Cardiac septum (tissue), 1 donor: ENCODE measurements around the gene DDX31. TPM values are rescaled to one million over a fixed set of nuclear protein-coding genes. Genes with fewer than 3 reads are reported as not detected.
"Not testable (repeated sequence)": the region's sequence is repeated elsewhere in the genome, so short reads cannot be mapped to it uniquely, and the experiment has no call there.

Experiments
- DNase-seq: peaks from one replicate; pipeline ENCODE4 v3.0.0-alpha.2; 2020; ENCODE audit warnings: low spot score
- intact Hi-C: fragments of 100-400 bp; cut with DNase I; formaldehyde crosslinking; loops from one replicate; pipeline ENCODE4 v1.14.0; 2022
- total RNA-seq: library from RNA; stranded (reverse); fragmentation: NEBNext Ultra II Directional; extraction: Animal tissue kit (Norgen Biotek cat#: 25700); gene quantifications from one replicate; pipeline ENCODE4 v1.2.1, GENCODE V29; 2021
- donor health status: DM: no; HTN: no; CAD: no.

The DDX31 gene
- total RNA-seq, 1 donor from 2014 or later = 5.7 TPM

DNA sequence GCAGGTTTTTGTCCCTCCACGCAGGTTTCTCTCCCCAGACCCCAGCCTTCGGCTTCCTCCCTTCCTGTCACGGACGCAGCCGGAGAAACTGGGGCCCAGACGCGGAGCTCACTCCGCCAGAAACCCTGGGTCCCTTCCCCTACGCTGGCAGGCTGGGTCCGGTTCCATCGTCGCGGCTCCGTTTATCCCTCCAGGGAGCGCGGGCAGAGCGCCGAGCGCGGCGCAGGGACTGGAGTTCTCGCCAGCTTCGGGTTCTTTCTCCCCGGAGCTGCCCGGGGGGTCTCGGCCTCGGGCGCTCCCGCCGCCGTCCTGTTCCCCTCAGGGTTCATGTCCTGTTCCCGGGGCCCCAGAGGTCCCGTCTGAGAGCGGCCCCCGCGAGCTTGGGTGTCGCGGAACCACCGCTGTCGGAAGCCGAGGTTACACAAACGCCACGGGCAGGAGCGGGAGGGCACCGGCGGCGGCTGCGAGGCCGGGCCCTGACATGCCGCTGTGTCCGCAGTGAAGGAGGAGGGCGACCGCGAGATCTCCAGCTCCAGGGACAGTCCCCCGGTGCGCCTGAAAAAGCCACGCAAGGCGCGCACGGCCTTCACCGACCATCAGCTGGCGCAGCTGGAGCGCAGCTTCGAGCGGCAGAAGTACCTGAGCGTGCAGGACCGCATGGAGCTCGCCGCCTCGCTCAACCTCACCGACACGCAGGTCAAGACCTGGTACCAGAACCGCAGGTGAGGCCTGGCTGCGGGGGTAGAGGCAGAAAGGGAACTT, 82.8 kb downstream of the DDX31 start:
- no peak for DNase-seq
- intact Hi-C loops = no loop called here

DNA sequence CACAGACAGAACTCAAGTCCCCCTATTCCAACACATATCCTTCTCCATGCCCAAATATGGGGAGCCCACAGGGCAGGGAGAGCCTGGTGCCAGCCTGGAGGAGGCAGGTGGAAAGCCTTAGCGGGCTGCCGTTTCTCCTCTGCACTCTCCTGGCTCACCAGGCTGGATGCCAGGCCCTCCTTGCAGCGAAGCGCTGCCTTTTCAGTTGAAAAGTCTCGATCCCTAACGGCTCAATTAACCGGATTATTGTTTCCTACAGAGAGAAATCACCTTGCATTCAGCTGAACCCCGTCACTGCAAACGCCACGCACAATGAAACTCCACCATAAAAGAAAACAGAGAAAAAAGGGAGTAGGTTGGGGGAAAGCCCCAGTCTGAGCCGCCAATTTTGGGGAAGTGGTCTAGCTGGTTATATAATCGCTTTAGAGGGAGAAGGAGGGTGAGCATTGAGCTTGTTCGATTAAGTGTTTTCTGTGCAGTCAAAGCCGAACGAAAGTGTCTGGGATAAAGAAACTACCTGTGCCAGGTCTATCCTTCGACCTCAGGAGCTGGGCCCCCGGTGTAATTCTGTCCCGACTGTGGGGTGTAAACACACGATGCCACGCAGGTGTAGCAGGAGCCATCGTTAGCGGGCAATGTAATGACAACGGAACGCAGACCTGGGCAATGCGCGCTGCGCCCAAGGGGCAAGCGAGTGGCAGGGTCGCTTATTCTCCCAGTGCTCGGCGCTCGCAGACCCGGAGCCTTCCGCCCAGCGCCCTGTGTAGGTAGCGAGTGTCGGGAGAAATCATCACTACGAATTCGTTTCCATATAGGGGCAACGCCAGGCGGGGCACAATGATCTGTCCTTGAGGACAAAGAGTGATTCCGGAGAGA, 83.6 kb downstream of the DDX31 start:
- intact Hi-C loops = no loop called here
- no peak for DNase-seq

DNA sequence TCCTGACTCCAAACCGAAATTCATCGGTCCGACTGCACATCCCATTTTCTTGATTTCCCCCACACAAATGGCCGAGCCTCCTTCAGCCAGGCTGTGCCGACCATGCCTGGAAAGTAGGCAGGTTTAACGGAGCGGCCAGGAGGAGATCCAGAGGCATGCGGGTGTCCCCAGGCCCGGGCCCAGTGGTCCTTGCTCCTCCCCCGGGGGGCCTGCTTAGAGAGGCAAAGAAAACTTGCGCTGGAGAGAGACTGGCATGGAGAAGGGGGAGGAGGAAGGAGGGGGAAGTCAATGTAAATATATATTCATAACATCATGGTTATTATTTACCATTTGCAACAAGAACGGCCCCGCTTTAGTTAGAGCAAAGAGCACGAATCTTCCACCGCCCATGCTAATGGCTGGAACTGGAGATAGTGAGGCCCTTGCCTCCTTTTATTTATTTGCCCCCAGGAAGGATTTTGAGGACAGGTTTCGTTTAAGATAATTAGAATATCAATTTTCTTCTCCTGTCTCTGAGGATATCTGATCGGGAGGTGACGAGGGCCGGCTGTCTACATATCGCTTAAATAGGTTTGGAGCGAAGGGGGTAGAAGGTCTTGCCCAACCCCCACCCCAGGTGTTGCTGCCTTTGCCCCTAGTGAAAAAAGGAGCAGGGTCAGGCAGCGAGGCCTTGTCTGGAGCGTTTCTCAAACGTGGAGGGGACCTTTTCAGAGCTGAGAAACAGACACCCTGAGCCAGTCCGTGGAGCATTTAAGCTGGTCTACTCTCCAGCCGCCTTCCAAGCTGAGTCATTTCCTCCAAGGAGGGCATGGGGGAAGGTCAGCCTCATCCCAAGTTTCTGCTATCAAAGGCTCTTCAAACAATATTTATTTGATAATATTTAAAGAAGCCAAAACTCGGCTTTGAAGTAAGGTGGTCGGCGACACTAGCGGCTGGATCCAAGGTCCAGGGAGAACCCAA, 84.9 kb downstream of the DDX31 start:
- no peak for DNase-seq
- intact Hi-C loops = no loop called here

GRCh38 chr9:132583584-132584304, 86.0 kb downstream of the DDX31 start:
- DNase-seq = peak; percentile 12
- intact Hi-C loops = no loop called here

DNA sequence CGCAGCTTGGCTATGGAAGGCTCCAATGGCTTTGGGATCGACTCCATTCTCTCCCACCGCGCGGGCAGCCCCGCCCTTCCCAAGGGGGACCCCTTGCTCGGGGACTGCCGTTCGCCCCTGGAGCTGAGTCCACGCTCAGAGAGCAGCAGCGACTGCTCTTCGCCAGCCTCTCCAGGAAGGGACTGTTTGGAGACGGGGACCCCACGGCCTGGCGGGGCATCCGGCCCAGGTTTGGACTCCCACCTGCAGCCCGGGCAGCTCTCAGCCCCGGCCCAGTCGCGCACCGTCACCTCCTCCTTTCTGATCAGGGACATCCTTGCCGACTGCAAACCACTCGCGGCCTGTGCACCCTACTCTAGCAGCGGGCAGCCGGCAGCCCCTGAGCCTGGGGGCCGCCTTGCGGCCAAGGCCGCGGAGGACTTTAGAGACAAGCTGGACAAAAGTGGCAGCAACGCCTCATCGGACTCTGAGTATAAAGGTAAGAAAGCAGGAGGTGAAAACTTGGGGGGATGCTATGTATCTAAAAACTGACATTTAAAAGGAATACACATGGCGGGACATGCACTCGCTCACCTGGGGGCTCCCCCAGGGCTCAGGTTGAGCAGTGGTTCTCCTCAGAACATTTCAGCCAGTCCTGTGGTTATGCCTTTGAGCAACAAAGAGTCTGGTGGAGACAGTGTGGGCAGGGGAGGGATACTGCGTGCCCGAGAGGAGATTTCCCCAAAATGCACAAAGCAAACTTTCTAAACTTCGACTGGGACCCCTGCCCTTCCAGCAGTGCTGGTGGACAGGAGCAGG, 86.8 kb downstream of the DDX31 start:
- intact Hi-C loops = no loop called here
- DNase-seq = peak; percentile 74

GRCh38 chr9:132582276-132582785, 87.5 kb downstream of the DDX31 start, which contains the start of gene BARHL1:
BARHL1 (plus strand) TSS chr9:132582606; CDS start chr9:132582798, 192 bp downstream.
- intact Hi-C loops = no loop called here
- no peak for DNase-seq

DNA sequence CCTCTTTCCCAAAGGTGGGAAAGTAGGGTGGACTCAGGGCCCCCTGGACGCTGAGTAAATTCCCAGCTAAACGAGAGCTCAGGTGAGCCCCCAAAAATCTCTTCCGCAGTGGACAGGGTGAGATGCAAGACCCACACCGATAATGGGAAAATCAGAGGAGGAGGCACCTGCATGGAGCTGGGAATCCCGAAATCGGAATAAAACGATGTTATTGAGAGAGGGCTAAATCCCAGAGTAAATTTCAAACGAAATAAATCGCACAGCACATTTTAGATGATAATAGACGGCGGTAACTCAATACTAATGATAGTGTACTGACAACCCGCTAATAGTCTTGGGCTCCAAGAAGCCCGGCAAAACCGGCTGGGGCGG, 90.4 kb downstream of the DDX31 start:
- intact Hi-C loops = no loop called here

GRCh38 chr9:132578367-132578932, 91.3 kb downstream of the DDX31 start:
- DNase-seq = peak; percentile 50
- intact Hi-C loops = no loop called here

More for the DNA sequence above, 90.4 kb downstream of the DDX31 start:
- DNase-seq = no peak

DNA sequence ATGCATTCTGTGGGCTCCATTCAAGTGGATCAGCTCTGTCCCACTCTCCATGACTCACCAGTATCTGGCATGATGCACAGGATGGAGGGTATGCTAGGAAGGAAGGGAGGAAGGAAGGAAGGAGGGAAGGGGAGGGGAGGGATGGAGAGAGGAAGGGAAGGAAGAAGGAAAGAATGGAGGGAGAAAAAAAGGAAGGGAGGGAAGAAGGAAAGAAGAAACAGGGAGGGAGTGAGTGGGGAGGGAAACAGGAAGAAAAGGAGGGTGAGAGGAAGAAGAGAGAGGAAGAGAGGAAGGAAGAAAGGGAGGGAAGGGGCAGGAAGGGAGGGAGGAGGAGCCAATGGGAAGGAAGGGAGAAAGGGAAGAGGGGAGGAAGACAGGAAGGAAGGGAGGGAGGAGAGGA, 92.7 kb downstream of the DDX31 start:
- no peak for DNase-seq
- intact Hi-C loops = no loop called here

GRCh38 chr9:132575811-132576210, 94.0 kb downstream of the DDX31 start:
- intact Hi-C loops = loop anchor here (1.0 to 2.0 kb wide), 2 partner anchors 69 to 165 kb away; partner anchors contain the start of gene CFAP77
- DNase-seq = peak; percentile 70

DNA sequence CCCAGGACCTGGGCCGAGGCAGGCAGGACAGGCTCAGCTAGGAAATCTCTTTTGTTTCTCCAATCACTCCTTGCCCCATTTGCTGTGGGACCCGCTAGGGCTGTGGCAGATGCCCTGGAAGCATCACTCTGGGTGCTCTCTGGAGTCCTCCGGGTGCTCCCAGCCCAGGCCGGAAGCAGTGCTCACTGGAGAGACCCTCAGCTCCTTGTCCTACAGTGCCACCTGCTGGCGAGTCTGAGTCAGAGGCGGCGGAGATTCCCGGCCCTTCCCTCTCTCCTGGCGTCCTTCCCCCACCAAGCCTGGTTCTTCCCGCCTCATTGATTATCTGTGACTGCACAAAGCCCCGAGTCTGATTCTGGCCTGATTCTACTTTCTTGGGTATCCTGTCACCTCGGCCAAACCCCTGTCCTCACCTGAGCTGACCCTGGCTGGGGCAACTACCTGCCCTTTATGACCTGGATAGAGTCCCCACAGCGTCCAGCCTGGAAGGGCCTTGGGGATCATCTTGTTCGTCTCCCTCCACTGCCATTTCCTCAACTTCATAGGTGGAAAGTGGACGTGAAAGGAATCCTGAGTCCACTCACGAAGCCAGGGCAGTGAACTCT, 94.7 kb downstream of the DDX31 start:
- peak; percentile 77 for DNase-seq
- intact Hi-C loops = loop anchor here (1.0 to 2.0 kb wide), 2 partner anchors 68 to 164 kb away; partner anchors contain the start of gene CFAP77

DNA sequence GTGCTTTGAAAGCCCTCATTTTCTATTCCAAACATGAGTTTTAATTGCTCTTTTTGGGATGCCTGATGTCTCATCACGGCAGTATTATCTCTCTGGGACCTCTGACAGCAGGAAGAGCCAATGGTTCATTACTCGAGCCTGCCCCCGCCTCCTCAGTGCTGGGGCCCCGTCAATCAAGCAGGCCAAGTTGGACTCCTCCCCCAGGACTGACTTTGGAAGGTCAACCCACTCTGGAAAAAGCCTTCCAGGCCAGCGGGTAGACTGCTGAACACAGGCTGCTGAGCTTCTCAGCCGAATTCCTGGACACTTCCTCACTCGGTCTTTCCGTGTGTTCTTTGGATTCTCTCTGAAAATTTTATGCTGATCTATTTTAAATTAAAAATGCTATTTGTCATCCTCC, 96.9 kb downstream of the DDX31 start:
- DNase-seq = no peak
- intact Hi-C loops = no loop called here

DNA sequence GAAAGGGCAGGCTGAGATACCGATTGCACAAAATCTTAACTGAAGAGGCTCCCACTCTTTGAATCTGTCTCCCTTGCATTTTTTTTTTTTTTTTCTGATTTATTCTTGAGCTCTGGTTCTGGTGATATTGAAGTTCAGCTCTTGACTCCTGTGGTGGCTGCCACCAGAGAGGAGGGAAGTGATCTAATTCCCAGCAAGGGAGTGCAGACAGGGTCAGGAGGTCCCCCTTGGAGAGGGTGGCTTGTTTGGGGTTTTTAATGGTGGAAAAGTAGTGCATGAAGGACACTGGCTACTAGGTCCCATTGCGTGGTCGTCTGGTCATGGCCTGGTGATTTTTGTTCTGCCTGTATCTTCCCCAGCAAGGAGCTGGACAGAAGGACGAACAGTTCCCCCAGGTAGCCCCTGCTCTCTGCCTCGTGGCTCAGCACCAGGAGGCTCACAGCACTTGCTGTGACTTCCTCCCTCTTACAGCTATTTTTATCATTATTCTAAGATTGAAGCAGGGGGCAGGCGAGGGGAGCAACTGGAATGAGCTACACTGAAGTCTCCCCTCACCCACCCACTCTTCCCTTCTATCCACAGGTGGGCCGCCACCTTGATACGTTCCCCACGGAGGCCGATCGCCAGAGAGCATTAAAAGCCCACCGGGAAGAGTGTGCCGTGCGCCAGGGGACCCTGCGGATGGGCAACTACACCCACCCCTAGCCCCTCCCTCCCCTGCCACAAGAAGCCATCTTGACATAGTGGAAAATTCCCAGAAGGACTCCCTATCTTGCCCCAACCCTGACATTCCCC, 97.8 kb downstream of the DDX31 start:
- intact Hi-C loops = no loop called here

DNA sequence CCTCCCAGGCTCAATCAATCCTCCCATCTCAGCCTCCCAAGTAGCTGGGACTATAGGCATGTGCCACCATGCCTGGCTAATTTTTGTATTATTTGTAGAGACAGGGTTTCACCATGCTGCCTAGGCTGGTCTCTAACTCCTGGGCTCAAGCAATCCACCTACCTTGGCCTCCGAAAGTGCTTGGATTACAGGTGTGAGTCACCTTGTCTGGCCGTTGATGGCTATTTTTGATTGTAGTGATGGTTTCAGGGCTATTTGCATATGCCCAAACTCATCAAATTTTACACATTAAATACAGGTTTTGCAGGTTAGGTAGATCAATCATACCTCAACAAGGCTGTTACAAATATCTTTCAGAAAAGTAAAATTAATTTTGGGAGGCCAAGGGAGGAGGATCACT, 101.0 kb downstream of the DDX31 start:
- DNase-seq, intact Hi-C loops: not testable (repeated sequence)

More for the DNA sequence above, 97.8 kb downstream of the DDX31 start:
- no peak for DNase-seq

- DNase-seq = no peak
- intact Hi-C loops = no loop called here
Observed at GRCh38 chr9:132564526-132564925, 105.3 kb downstream of the DDX31 start.

- no peak for DNase-seq
- intact Hi-C loops = no loop called here
Observed at GRCh38 chr9:132562306-132562573, 107.5 kb downstream of the DDX31 start.
